H1 (cell line): ENCODE data around the gene SCN4A.

ENCODE experiments used
- POLR2A ChIP-seq, 2 experiments: IDR thresholded peaks; 1 replicate in 1 of 2; 2 replicates in 1 of 2; pipeline ENCODE4 v1.6.1; 2011; ENCODE audit warnings: low read depth in 2 of 2, low read length in 2 of 2, mild to moderate bottlenecking in 2 of 2; ENCODE audit errors: control extremely low read depth in 1 of 2
- TAF7 ChIP-seq: optimal IDR thresholded peaks from 2 replicates; pipeline ENCODE3; 2011; ENCODE audit warnings: low read depth, mild to moderate bottlenecking, inconsistent platforms, low read length, moderate library complexity, borderline replicate concordance

DNA sequence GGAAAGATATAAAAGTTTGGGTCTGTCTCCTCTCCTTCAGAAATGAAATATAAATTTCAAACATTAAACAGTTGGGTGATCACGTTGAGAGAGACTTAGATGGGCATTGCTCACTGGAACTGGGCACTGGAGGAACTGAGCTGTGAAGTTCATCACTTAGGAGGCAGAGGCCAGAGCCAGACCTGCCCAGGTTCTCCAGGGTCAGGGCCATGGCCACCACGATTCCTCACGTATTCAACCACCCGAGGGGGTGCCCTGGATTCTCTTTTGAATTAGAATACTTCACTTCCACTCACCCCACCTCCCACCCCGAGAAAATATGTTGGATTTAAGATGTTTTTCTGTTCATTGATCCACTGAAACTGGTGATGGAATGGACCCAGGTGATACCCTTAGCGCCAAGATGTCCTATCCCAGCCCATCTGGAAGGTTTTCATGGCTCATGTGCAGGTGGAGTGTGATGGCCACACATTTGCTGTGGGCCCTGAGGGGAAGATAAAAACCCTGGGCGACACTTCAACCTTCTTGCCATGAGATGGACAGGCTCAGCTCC lies 31.6 kb upstream of the SCN4A start:
- TF ChIP-seq POLR2A (IDR thresholded peaks at IDR 0.05; ENCODE audit: control extremely low read depth in 1 of 2, low read depth in 2 of 2, low read length in 2 of 2) (no peak), TAF7 (no peak)
